HG02571 (cell line): ENCODE measurements around the gene MOB1A.

Experiments used
- ATAC-seq: cut with Tn5 transposase; IDR thresholded peaks from one replicate; pipeline ENCODE4 v1.9.1; 2021; ENCODE audit warnings: mild to moderate bottlenecking, moderate library complexity; ENCODE audit not compliant: unreplicated experiment

The MOB1A gene

DNA sequence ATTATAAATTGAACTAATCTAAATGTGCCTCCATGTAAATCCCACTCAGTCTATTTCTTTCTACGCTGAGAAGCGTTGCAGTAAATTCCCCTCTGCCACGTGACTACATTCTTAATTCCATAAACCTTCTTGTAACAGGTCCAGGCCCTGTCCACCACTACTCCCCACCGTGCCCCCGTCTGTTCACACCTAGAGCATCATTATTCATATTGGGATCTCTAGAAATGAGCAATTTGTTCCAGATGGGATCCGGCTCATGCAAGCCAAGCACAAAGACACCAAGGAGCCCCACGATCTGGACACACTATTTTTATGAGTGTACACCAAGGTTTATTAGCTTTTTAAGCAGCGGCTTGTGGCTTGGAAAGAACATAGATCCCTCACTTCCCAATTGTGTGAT, 69.1 kb downstream of the MOB1A start:
- ATAC-seq: no peak

DNA sequence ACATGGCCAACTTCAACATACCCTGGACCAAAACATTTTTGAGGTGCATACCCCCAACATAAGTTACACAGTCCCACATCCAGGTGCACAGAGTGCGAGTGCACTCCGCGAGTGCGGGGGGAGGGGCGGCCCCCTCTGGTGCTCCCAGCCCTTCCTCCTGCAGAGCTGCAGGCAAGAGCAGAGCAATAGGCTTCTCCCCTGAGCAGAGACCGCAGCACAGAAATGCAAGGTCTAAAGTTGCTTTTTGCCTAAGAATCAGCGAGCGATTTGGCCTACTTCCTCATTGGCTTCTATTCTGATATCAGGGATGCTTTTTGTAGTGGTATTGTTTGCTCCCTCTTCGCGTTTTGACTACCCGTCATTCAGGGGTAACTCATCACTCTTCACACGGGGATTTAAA, 71.6 kb downstream of the MOB1A start:
- no peak for ATAC-seq

DNA sequence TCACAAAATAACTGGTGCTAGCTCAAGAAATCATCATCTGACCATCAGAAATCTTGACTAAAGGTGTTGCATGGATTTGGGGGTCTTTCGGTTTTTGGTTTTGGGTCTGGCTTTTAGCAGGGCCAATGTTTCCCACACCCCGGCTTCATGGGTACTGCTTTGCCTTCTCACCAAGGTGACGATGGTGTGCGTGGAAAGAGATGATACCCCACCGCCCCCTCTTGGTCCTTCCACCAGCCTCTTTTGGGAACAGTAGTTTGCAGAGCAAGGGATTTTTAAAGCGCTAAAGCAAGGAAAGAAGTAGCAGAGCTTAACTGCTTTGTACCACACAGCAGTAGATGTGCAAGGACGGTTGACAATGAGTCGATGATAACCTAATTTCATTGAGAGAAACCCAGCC, 73.3 kb downstream of the MOB1A start:
- ATAC-seq: no peak

DNA sequence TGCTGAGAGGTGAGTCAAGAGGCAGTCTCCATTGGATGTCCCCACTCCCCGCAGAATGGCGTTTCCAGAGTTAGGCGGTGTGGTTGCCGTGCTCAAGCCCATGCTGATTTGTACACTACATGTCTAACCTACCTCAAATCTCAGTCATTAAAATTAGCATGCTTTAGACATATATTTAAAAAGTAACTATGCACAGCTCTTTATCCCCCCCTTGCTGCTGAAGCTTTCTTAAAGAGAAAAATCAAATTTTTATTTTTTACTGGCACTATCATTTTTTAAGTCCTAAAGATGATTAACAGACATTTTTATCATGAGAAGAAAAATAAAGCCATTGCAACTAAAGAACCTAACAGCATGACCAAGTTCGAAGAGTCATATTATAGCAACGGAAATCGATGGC, 73.8 kb downstream of the MOB1A start:
- no peak for ATAC-seq

DNA sequence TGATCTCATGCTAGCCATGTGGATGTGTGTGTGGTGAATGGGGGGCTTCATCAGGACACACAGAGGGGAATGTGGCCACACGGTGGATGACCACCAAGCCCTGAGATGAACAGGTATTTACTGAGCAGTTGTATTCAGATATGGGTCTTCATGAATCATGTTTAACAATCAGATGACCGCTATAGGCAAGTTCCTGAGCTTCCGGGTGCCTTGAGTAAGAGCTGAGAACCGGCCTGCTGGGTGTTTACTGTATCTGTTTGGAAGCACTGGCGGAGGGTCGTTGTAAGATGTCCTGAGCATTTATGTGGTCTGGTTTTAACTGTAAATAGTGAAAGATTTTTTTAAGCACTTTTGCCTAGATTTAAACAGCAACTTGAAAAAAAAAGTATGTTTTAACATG, 74.9 kb downstream of the MOB1A start:
- ATAC-seq: no peak
